SU-DHL-6 (cell line): ENCODE results near the gene DUSP22.
"Not testable (repeated sequence)": the region's sequence is repeated elsewhere in the genome, so short reads cannot be mapped to it uniquely, and the experiment has no call there.

ENCODE experiments used
- H2AFZ ChIP-seq: fragments of 200-600 bp; sonication (generic); 2 replicates; pipeline ENCODE4 v1.6.1; 2014; ENCODE audit warnings: low read depth, mild to moderate bottlenecking, moderate library complexity, mixed read lengths, antibody characterized with exemption, low read length; ENCODE audit not compliant: severe bottlenecking
- H3F3A ChIP-seq: fragments of 200-600 bp; shearing (Covaris generic); 2 replicates; pipeline ENCODE4 v1.6.0; 2016; ENCODE audit warnings: antibody characterized with exemption, mild to moderate bottlenecking; ENCODE audit not compliant: insufficient read depth
- H3K27ac ChIP-seq: fragments of 200-600 bp; sonication (generic); 2 replicates; pipeline ENCODE4 v1.5.1; 2016; ENCODE audit warnings: low read depth, mild to moderate bottlenecking, low read length, moderate library complexity, mixed read lengths
- H3K27me3 ChIP-seq: fragments of 200-600 bp; sonication (generic), shearing (Covaris generic); 2 replicates; pipeline ENCODE4 v1.6.0; 2014; ENCODE audit warnings: mild to moderate bottlenecking, low read length
- H3K36me3 ChIP-seq: fragments of 200-600 bp; sonication (generic); 2 replicates; pipeline ENCODE4 v1.6.1; 2014; ENCODE audit warnings: mild to moderate bottlenecking, low read length, mixed read lengths
- H3K4me2 ChIP-seq: fragments of 300-600, 200-600 bp; shearing (Covaris generic), sonication (generic); 2 replicates; pipeline ENCODE4 v1.6.0; 2014; ENCODE audit warnings: low read length, low read depth, mild to moderate bottlenecking; ENCODE audit not compliant: poor library complexity, severe bottlenecking
- H3K4me3 ChIP-seq: fragments of 200-600 bp; sonication (generic); 2 replicates; pipeline ENCODE4 v1.5.1; 2014; ENCODE audit warnings: antibody characterized with exemption, low read length, mild to moderate bottlenecking, mixed read lengths; ENCODE audit not compliant: insufficient read depth, poor library complexity, severe bottlenecking
- H3K79me2 ChIP-seq: fragments of 200-600 bp; sonication (generic); 2 replicates; pipeline ENCODE4 v1.6.1; 2014; ENCODE audit warnings: mild to moderate bottlenecking, low read length, moderate library complexity; ENCODE audit not compliant: insufficient read depth
- H3K9ac ChIP-seq: fragments of 200-600 bp; sonication (generic); 2 replicates; pipeline ENCODE4 v1.7.0; 2014; ENCODE audit warnings: mild to moderate bottlenecking, low read length
- H3K9me2 ChIP-seq: fragments of 200-600 bp; sonication (generic); replicated peaks from 2 replicates; pipeline ENCODE4 v1.6.1; 2014; ENCODE audit warnings: low read length; ENCODE audit not compliant: insufficient read depth
- H3K9me3 ChIP-seq: fragments of 200-600 bp; sonication (generic); 2 replicates; pipeline ENCODE4 v1.6.1; 2014; ENCODE audit warnings: low read length, mixed read lengths; ENCODE audit not compliant: insufficient read depth
- H4K20me1 ChIP-seq: fragments of 200-600 bp; sonication (generic); 2 replicates; pipeline ENCODE4 v1.6.1; 2014; ENCODE audit warnings: low read depth, mild to moderate bottlenecking, antibody characterized with exemption, low read length, moderate library complexity, mixed read lengths
- CTCF ChIP-seq: fragments of 200-600 bp; sonication (generic); IDR thresholded peaks from one replicate; pipeline ENCODE4 v1.5.1; 2017; ENCODE audit warnings: antibody characterized with exemption, mild to moderate bottlenecking, low read length, moderate library complexity; ENCODE audit not compliant: insufficient read depth, poor library complexity, severe bottlenecking
- EZH2phosphoT487 ChIP-seq: fragments of 200-600 bp; sonication (generic), shearing (Covaris generic); conservative IDR thresholded peaks from 2 replicates; pipeline ENCODE4 v1.6.1; 2018; ENCODE audit warnings: mild to moderate bottlenecking, antibody characterized with exemption, low read length, moderate library complexity, mixed read lengths

Gene DUSP22

GRCh38 chr6:370555-370954 is 78.3 kb downstream of the DUSP22 start:
- H3K9ac ChIP-seq, result no peak overlapping the region
- no peaks in the 10 kb centered on the region for H4K20me1 ChIP-seq
- H3K36me3 ChIP-seq, result no peaks in the 10 kb centered on the region
- H3K9me2 ChIP-seq, result no peaks in the 10 kb centered on the region
- peaks cover 8% of the 10 kb centered on the region for H3F3A ChIP-seq
- H2AFZ ChIP-seq, result no peak overlapping the region
- TF ChIP-seq EZH2phosphoT487 (no peak), CTCF (no peak)
- no peak overlapping the region for H3K4me3 ChIP-seq
- no peaks in the 10 kb centered on the region for H3K27me3 ChIP-seq
- no peak overlapping the region for H3K27ac ChIP-seq
- no peaks in the 10 kb centered on the region for H3K79me2 ChIP-seq
- no peak overlapping the region for H3K4me2 ChIP-seq
- no peaks in the 10 kb centered on the region for H3K9me3 ChIP-seq

GRCh38 chr6:371851-372250 is 79.6 kb downstream of the DUSP22 start:
- not testable (repeated sequence) for H3K27me3 ChIP-seq, H2AFZ ChIP-seq, H3K4me3 ChIP-seq, H3K79me2 ChIP-seq, H3K27ac ChIP-seq, H3K9ac ChIP-seq, H3K9me2 ChIP-seq, H3K9me3 ChIP-seq, H4K20me1 ChIP-seq, H3K36me3 ChIP-seq
- Histone ChIP-seq H3K4me2 (peak overlapping the region; percentile 10), H3F3A (peaks cover 17% of the 10 kb centered on the region)

- Histone ChIP-seq H3K9me3 (no peaks in the 10 kb centered on the region), H2AFZ (no peak overlapping the region), H4K20me1 (no peaks in the 10 kb centered on the region), H3K27me3 (no peaks in the 10 kb centered on the region), H3K9me2 (no peaks in the 10 kb centered on the region), H3F3A (peaks cover 22% of the 10 kb centered on the region), H3K9ac (no peak overlapping the region), H3K27ac (peak overlapping the region; percentile 41), H3K4me3 (no peak overlapping the region), H3K79me2 (no peaks in the 10 kb centered on the region), H3K36me3 (no peaks in the 10 kb centered on the region), H3K4me2 (peak overlapping the region; percentile 10)
- no peak for TF ChIP-seq CTCF
- TF ChIP-seq EZH2phosphoT487, result no peak
Observed at GRCh38 chr6:372336-372911, 80.1 kb downstream of the DUSP22 start.

- H3K4me2 ChIP-seq, result peak overlapping the region; percentile 10
- H2AFZ ChIP-seq, result no peak overlapping the region
- H3K9me3 ChIP-seq, result no peaks in the 10 kb centered on the region
- H3K9ac ChIP-seq, result no peak overlapping the region
- peaks cover 29% of the 10 kb centered on the region for H3F3A ChIP-seq
- no peaks in the 10 kb centered on the region for H3K9me2 ChIP-seq
- H3K79me2 ChIP-seq, result no peaks in the 10 kb centered on the region
- no peaks in the 10 kb centered on the region for H4K20me1 ChIP-seq
- H3K27ac ChIP-seq, result peak overlapping the region; percentile 41
- no peaks in the 10 kb centered on the region for H3K27me3 ChIP-seq
- no peaks in the 10 kb centered on the region for H3K36me3 ChIP-seq
- TF ChIP-seq CTCF, result no peak
- TF ChIP-seq EZH2phosphoT487, result peak; percentile 92; the same call in 1 of the 2 replicates
- H3K4me3 ChIP-seq, result no peak overlapping the region
Observed at GRCh38 chr6:373031-373430, 80.7 kb downstream of the DUSP22 start.
